ENCODE results near the gene SRRM5.

DNA sequence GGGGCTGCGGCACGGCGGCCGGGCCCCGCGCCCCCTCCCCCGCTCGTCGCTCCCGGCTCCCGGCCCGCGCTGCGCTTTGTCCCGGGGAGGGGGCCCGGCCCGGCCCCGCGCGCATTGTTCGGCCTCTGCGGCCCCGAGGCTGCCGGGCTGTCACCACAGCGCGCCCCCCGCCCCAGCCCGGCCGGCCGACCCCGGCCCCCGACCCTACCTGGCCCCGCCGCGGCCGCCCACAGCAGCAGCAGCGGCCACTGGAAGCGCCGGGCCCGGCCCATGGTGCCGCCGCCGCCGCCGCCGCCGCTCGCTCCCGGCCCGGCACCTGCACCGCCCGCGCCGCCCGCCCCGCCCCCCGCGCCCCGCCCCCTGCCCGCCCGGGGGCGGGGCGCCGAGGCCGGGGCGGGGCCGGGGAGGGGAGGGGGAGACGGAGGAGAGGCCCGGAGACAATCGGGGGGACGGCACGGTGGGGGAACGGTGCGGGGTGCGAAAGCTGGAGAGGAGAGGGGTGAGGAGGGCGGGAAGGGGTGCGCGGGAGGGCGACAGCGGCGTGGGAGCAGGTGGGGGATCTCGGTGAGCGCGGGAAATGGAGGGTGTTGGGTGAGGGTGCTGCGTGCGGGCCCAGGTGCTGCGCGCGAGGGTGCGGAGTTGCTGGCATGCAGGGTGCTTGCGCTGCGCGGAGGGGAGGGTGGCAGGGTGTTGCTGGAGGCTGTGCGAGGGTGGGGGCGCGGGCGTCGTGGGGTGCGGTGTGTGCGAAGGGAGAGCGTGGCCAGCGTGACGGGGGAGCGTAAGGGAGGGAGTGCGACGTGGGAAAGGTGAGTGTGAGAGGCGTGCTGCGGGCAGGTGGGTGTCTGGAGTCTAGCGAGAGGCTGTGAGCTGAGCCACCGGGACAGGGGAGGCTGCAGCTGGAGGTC lies 27.9 kb downstream of the SRRM5 start, which contains the start of gene CADM4:
- TF ChIP-seq CTCF (IDR thresholded peaks at IDR 0.05): no peak
- TF ChIP-seq POLR2AphosphoS5 (IDR thresholded peaks at IDR 0.05): no peak
- TF ChIP-seq POLR2A (IDR thresholded peaks at IDR 0.05): no peak
- no peak for TF ChIP-seq EP300 (IDR thresholded peaks at IDR 0.05)

All from stomach (tissue), 4 donors.